Lung (tissue), 12 donors: Measurements from ENCODE around the gene HSD11B1. TPM values are rescaled to one million over a fixed set of nuclear protein-coding genes. Genes with fewer than 3 reads are reported as not detected.

ENCODE experiments used
- ATAC-seq: fragments of 200-7000 bp; cut with Tn5 transposase; one replicate; pipeline ENCODE4 v1.9.1; 2020; ENCODE audit warnings: moderate number of reproducible peaks; ENCODE audit not compliant: insufficient read depth, low FRiP score
- DNase-seq, 3 donors: peaks; one replicate each; pipeline ENCODE4 v3.0.0-alpha.2; 2013 to 2017
- H3K27ac ChIP-seq, 2 donors: one replicate each; pipeline ENCODE4 v1.5.1; 2013; ENCODE audit warnings: mild to moderate bottlenecking in 2 of 2, moderate library complexity in 2 of 2, control low read depth in 1 of 2, inconsistent platforms in 1 of 2, low read depth in 1 of 2, low read length in 1 of 2
- H3K27me3 ChIP-seq, 3 donors: one replicate each; pipeline ENCODE4 v1.5.1; 2013; ENCODE audit warnings: low read length in 2 of 3; ENCODE audit not compliant: control insufficient read depth in 3 of 3, insufficient read depth in 3 of 3
- H3K36me3 ChIP-seq, 4 donors: one replicate each; pipeline ENCODE4 v1.5.1; 2013; ENCODE audit warnings: low read length in 4 of 4, mild to moderate bottlenecking in 1 of 4, moderate library complexity in 1 of 4; ENCODE audit not compliant: control insufficient read depth in 4 of 4, insufficient read depth in 4 of 4
- H3K4me1 ChIP-seq, 5 donors: one replicate each; pipeline ENCODE4 v1.5.1; 2013; ENCODE audit warnings: low read length in 5 of 5, mild to moderate bottlenecking in 2 of 5, moderate library complexity in 1 of 5; ENCODE audit not compliant: control insufficient read depth in 5 of 5, insufficient read depth in 5 of 5
- H3K4me3 ChIP-seq: one replicate; pipeline ENCODE4 v1.5.1; 2013; ENCODE audit warnings: mild to moderate bottlenecking, control low read depth, moderate library complexity
- H3K9ac ChIP-seq, 2 donors: one replicate each; pipeline ENCODE4 v1.5.1; 2013; ENCODE audit warnings: low read length in 2 of 2, control low read depth in 1 of 2; ENCODE audit not compliant: insufficient read depth in 1 of 2
- H3K9me3 ChIP-seq, 4 donors: one replicate each; pipeline ENCODE4 v1.5.1; 2013; ENCODE audit warnings: low read length in 3 of 4, mild to moderate bottlenecking in 1 of 4, moderate library complexity in 1 of 4; ENCODE audit not compliant: control insufficient read depth in 4 of 4, insufficient read depth in 3 of 4
- CTCF ChIP-seq: IDR thresholded peaks from 2 replicates; pipeline ENCODE4 v1.5.1; 2012; ENCODE audit warnings: mild to moderate bottlenecking; ENCODE audit errors: control extremely low read depth, extremely low read depth
- WGBS, 2 donors: extraction: QIAGEN DNeasy Blood & Tissue Kit; methylation state at CpG; one replicate each; pipeline ENCODE4 v1.1.7; 2013; 5-methylcytosine and 5-hydroxymethylcytosine counted together
- polyA plus RNA-seq, 2 donors: library from polyadenylated mRNA; stranded (reverse); fragments of 200-250 nt; gene quantifications; one replicate each; pipeline ENCODE4 v1.2.1, GENCODE V29; 2013
- total RNA-seq, 2 donors: library from RNA; depleted of rRNA in 1 of 2; stranded (reverse); fragments of >200 nt in 1 of 2; gene quantifications; one replicate each; pipeline ENCODE4 v1.2.1, GENCODE V29; 2014 to 2021
- donor health status: control.
- donor health status: control.
- donor health status: Bipolar disorder and iron deficiency.
- donor health status: healthy.
- donor health status: DM: yes; HTN: yes; CAD: no.

HSD11B1 gene
- total and polyA plus RNA-seq, 4 donors, result 6.5 to 74.6 (median 25.4) TPM

DNA sequence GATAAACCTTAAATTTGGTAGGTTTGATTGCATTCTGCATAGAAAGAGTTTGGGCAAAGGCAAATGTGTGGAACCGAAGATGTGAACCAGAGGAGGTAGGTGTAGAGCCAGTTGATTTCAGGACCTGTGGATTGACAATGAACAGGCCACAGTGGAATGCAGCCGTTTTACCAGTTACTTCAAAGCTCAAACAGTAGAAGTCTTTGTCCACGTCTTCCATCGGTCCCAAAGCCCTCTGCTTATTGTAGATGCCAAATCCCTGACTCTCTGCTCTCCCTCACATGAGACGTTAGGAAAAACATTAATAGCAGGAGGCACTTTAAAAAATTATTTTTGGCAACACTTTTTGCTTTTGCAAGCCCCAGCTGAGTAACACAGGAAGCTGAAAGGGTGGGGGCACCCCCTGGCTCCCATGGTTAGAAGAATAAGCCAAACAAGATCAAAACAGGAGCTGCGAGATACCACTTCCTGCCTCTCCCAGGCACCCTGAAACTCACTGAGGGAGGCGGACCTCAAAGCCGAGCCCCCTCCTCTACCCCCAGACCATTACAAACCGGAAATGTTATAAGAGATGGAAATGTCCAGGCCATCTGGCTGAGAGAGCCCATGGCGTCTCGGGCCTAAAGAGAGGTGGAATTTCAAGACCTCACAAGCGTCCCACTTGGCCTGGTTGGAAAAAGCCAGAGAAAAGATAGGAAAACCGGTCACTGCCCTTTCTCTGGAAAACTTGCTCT, 64.7 kb downstream of the HSD11B1 start:
- DNase-seq (peak; percentile 73 to 89 (median 81)), ATAC-seq (peak; percentile 84)
- Histone ChIP-seq H3K27me3 (no peaks in the 10 kb centered on the region), H3K36me3 (no peaks in the 10 kb centered on the region), H3K27ac (peak overlapping the region; percentile 38 to 45), H3K9me3 (no peaks in the 10 kb centered on the region), H3K4me3 (no peak overlapping the region), H3K4me1 (peaks cover 0 to 20% (median 11%) of the 10 kb centered on the region in 5 donors), H3K9ac (no peak overlapping the region)
- whole genome bisulfite sequencing, 2 donors, result 7 to 16% methylated on average over 13 of the region's 13 CpGs
- no peak for TF ChIP-seq CTCF

GRCh38 chr1:209769971-209770370, 65.3 kb downstream of the HSD11B1 start:
- Histone ChIP-seq H3K9me3 (no peaks in the 10 kb centered on the region), H3K4me1 (peaks cover 0 to 20% (median 11%) of the 10 kb centered on the region in 5 donors), H3K27ac (peak overlapping the region; percentile 38 to 45), H3K9ac (no peak overlapping the region), H3K4me3 (no peak overlapping the region), H3K27me3 (no peaks in the 10 kb centered on the region), H3K36me3 (no peaks in the 10 kb centered on the region)
- 25 to 59% methylated on average over 7 of the region's 7 CpGs for WGBS, 2 donors
- TF ChIP-seq CTCF, result no peak
- ATAC-seq, result no peak
- peak; percentile 34 to 53 (median 41) for DNase-seq

DNA sequence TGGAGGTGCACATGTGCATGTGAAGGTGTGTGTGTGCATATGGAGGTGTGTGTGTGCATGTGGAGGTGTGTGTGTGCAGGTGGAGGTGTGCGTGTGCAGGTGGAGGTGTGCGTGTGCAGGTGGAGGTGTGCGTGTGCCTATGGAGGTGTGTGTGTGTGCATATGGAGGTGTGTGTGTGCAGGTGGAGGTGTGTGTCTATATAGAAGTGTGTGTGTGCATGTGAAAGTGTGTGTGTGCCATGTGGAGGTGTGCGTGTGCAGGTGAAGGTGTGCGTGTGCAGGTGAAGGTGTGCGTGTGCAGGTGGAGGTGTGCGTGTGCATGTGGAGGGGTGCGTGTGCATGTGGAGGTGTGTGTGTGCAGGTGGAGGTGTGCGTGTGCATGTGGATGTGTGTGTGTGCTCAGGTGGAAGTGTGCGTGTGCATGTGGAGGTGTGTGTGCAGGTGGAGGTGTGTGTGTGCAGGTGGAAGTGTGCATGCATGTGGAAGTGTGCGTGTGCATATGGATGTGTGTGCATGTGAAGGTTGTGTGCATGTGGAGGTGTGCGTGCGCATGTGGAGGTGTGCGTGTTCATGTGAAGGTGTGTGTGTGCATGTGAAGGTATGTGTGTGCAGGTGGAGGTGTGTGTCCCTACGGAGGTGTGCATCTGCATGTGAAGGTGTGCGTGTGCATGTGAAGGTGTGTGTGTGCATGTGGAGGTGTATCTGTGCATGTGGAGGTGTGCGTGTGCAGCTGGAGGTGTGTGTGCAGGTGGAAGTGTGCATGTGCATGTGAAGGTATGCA, 66.2 kb downstream of the HSD11B1 start:
- ATAC-seq, result no peak
- peaks cover 0 to 20% (median 11%) of the 10 kb centered on the region in 5 donors for H3K4me1 ChIP-seq

More for the DNA sequence above, 66.2 kb downstream of the HSD11B1 start:
- no peak overlapping the region for H3K4me3 ChIP-seq
- H3K36me3 ChIP-seq, result no peaks in the 10 kb centered on the region
- H3K9ac ChIP-seq, result no peak overlapping the region
- no peak for TF ChIP-seq CTCF
- peak; percentile 27 to 46 (median 39) for DNase-seq
- no peak overlapping the region for H3K27ac ChIP-seq
- H3K9me3 ChIP-seq, result no peaks in the 10 kb centered on the region
- 94 to 96% methylated on average over 17 of the region's 17 CpGs for WGBS, 2 donors
- H3K27me3 ChIP-seq, result no peaks in the 10 kb centered on the region
